ENCODE data around the gene FBXL14.

The FBXL14 gene

DNA sequence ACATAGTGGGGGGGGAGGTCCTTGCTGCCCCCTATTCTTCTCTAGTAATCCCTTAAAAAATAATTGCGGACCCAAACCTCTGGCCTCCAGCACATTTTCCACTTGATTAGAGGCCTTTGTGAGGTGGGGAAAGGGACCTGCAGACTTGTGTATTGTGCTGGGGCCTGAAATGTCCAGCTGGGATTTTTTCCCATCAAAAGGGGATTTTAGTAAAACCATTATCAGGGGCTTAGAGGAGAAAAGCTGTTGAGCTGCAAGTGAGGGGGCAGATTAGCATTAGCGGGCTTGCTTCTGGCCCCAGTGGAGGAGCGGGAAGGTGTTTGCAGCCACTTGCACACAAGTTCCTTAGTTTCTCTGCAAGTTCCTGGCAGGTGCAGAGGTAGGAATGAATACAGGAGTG, 13.9 kb downstream of the FBXL14 start:
- Histone ChIP-seq H3F3A (ENCODE audit: insufficient read depth) (0 out of 2 replicates have a peak, but pooled peaks cover 2% of the 10 kb centered on the region), H3K36me3 (ENCODE audit: low read length) (no peaks in the 10 kb centered on the region), H3K9me2 (replicated peaks; ENCODE audit: insufficient read depth, low read length) (no peaks in the 10 kb centered on the region), H4K20me1 (ENCODE audit: low read depth, low read length) (no peaks in the 10 kb centered on the region), H3K27ac (ENCODE audit: low read depth, low read length) (no peak overlapping the region), H2AFZ (ENCODE audit: low read depth, low read length, severe bottlenecking) (no peak overlapping the region), H3K4me2 (ENCODE audit: low read depth, low read length, poor library complexity, severe bottlenecking) (no peak overlapping the region), H3K4me3 (ENCODE audit: insufficient read depth, low read length, poor library complexity, severe bottlenecking) (no peak overlapping the region), H3K9ac (ENCODE audit: low read length) (no peak overlapping the region), H3K79me2 (ENCODE audit: insufficient read depth, low read length) (no peaks in the 10 kb centered on the region), H3K9me3 (ENCODE audit: insufficient read depth, low read length) (no peaks in the 10 kb centered on the region), H3K27me3 (ENCODE audit: low read length) (no peaks in the 10 kb centered on the region)
- TF ChIP-seq EZH2phosphoT487 (conservative IDR thresholded peaks at IDR 0.05; ENCODE audit: low read length), result no peak
- TF ChIP-seq, protein P1, sequence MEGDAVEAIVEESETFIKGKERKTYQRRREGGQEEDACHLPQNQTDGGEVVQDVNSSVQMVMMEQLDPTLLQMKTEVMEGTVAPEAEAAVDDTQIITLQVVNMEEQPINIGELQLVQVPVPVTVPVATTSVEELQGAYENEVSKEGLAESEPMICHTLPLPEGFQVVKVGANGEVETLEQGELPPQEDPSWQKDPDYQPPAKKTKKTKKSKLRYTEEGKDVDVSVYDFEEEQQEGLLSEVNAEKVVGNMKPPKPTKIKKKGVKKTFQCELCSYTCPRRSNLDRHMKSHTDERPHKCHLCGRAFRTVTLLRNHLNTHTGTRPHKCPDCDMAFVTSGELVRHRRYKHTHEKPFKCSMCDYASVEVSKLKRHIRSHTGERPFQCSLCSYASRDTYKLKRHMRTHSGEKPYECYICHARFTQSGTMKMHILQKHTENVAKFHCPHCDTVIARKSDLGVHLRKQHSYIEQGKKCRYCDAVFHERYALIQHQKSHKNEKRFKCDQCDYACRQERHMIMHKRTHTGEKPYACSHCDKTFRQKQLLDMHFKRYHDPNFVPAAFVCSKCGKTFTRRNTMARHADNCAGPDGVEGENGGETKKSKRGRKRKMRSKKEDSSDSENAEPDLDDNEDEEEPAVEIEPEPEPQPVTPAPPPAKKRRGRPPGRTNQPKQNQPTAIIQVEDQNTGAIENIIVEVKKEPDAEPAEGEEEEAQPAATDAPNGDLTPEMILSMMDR (IDR thresholded peaks at IDR 0.05; ENCODE audit: insufficient read depth, low read length, poor library complexity, severe bottlenecking), result no peak

DNA sequence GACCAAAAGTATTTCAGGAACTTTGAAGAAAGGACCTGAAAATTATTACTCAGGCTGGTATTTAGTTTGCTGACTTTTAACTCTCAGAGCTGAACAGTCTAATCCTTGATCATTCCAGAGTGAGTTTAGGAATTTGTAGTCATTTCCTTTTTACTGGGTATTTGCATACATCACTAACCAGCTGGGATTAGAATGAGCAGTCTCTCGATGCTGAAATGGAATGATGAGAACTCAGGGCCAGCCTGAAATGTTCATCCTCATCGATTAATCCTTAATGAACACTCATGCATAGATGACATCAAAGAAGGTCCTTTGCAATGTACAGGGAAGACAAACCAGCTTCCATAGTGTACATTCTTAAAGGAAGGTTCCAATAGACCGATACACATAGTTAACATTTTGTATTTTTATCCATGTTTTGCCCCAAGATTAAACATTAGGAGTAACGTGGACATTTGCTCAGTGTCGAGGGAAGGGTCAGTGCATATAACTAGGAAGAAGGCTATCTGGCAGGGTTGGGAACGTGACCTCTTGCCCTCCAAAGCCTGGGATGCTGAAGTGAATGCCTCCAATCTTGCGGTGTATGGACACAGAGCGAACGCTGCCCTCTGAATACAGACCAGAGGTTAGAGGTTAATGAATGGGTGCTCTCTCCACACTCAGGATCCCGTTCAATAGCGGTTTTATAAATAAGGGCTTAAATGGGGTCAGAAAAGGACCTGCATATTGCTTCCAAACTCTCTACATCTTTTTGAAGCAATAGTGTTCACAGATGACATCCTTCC, 14.5 kb downstream of the FBXL14 start:
- Histone ChIP-seq H3K27me3 (ENCODE audit: low read length) (no peaks in the 10 kb centered on the region), H3K9ac (ENCODE audit: low read length) (no peak overlapping the region), H3F3A (ENCODE audit: insufficient read depth) (no peaks in the 10 kb centered on the region), H3K9me2 (replicated peaks; ENCODE audit: insufficient read depth, low read length) (no peaks in the 10 kb centered on the region), H4K20me1 (ENCODE audit: low read depth, low read length) (no peaks in the 10 kb centered on the region), H3K27ac (ENCODE audit: low read depth, low read length) (no peak overlapping the region), H3K79me2 (ENCODE audit: insufficient read depth, low read length) (no peaks in the 10 kb centered on the region), H3K4me3 (ENCODE audit: insufficient read depth, low read length, poor library complexity, severe bottlenecking) (no peak overlapping the region), H3K9me3 (ENCODE audit: insufficient read depth, low read length) (no peaks in the 10 kb centered on the region), H3K4me2 (ENCODE audit: low read depth, low read length, poor library complexity, severe bottlenecking) (no peak overlapping the region), H2AFZ (ENCODE audit: low read depth, low read length, severe bottlenecking) (no peak overlapping the region), H3K36me3 (ENCODE audit: low read length) (no peaks in the 10 kb centered on the region)
- TF ChIP-seq EZH2phosphoT487 (conservative IDR thresholded peaks at IDR 0.05; ENCODE audit: low read length), result no peak
- TF ChIP-seq, protein P1 (IDR thresholded peaks at IDR 0.05; ENCODE audit: insufficient read depth, low read length, poor library complexity, severe bottlenecking), result no peak

DNA sequence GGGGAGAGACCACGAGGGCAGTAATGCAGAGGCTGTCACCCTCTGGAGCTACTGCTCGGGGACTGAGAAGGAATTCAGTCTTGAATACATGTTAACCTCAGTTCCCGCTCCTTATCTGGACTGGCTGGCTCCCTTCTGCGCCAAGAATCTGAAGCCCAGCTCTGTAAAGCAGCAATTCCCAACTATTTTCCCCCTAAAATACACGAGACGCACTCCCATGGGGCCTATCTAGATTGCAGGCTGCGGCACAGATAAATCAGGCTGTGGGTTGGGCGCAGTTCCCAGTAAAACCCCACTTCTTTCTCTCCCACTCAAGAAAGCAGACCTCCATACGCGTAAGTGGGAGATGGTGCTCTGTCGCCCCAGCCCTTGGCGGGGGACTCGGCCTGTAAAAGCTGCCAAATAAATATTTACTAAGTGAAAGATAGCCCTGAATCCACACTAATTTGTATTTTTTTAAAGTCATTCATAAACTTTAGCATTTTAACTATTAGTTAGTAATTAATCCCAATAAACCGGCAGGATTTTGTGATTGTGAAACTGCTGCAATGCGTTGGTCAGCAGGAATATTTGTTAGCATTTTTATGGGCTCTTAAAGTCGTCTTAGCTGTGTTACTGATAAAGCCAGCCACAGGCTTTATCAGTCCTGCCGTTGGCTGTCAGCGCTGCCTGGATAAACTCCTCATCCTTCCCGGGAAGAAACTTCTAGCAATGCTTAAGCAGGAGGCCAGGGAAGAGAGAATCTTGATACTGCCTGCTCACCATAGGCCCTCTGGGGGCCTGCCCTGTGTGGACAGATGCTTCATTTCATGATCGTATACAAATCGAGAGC, 17.8 kb downstream of the FBXL14 start:
- H3K9me2 ChIP-seq (replicated peaks; ENCODE audit: insufficient read depth, low read length), result no peaks in the 10 kb centered on the region
- TF ChIP-seq, protein P1 (IDR thresholded peaks at IDR 0.05; ENCODE audit: insufficient read depth, low read length, poor library complexity, severe bottlenecking), result no peak
- no peak for TF ChIP-seq EZH2phosphoT487 (conservative IDR thresholded peaks at IDR 0.05; ENCODE audit: low read length)
- H3K79me2 ChIP-seq (ENCODE audit: insufficient read depth, low read length), result no peaks in the 10 kb centered on the region
- H3F3A ChIP-seq (ENCODE audit: insufficient read depth), result no peaks in the 10 kb centered on the region
- H3K4me3 ChIP-seq (ENCODE audit: insufficient read depth, low read length, poor library complexity, severe bottlenecking), result no peak overlapping the region
- H3K27me3 ChIP-seq (ENCODE audit: low read length), result no peaks in the 10 kb centered on the region
- no peaks in the 10 kb centered on the region for H4K20me1 ChIP-seq (ENCODE audit: low read depth, low read length)
- no peak overlapping the region for H3K9ac ChIP-seq (ENCODE audit: low read length)
- H3K9me3 ChIP-seq (ENCODE audit: insufficient read depth, low read length), result no peaks in the 10 kb centered on the region
- no peaks in the 10 kb centered on the region for H3K36me3 ChIP-seq (ENCODE audit: low read length)
- no peak overlapping the region for H2AFZ ChIP-seq (ENCODE audit: low read depth, low read length, severe bottlenecking)
- no peak overlapping the region for H3K4me2 ChIP-seq (ENCODE audit: low read depth, low read length, poor library complexity, severe bottlenecking)
- no peak overlapping the region for H3K27ac ChIP-seq (ENCODE audit: low read depth, low read length)

Measured in SU-DHL-6 (cell line).